Choroid plexus epithelial cell (primary cell): Measurements from ENCODE around the gene VASN.

Source experiments
- DNase-seq: peaks from one replicate; pipeline ENCODE4 v3.0.0-alpha.2; 2010; ENCODE audit warnings: low read depth
- H3K4me3 ChIP-seq: 2 replicates; pipeline ENCODE4 v1.5.1; 2011; ENCODE audit warnings: low read depth, mild to moderate bottlenecking, control low read depth, low read length, moderate library complexity
- TF ChIP-seq, protein P1 (sequence below): conservative IDR thresholded peaks from 2 replicates; pipeline ENCODE4 v1.5.1; 2011; ENCODE audit warnings: low read depth, mild to moderate bottlenecking, control low read depth, inconsistent platforms, low read length, moderate library complexity

VASN gene

DNA sequence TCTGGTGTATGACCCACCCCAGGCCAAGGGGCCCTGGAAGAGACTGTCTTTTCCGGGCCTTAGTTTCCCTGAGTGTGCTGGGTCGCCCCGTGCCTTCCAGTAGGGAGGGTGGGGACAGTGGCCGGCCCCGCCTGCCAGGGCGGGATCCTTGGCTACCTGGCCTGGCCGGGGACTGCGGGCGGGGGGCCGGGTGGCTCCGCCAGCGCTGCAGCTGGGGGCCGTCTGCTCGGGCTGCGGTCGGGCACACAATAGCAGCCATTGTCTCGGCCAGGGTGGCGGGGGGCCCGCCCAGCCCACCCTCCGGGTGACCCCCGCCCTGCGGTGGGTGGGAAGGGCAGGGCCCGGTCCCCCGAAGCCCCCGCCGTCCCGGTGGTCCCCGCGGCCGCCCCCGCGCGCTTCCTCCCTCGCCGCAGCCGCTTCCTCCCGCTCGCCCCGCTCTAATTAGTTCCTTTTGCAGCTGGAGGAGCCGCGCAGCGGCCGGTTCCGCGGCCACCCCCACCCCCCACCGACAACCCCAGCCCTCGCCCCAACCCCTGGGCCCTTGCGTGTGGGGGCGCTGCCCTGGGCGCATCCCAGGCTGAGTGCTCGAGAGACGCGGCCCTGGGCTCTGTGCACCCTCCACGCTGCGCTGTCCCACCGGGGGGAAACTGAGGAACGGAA is 44.1 kb upstream of the VASN start:
- TF ChIP-seq, protein P1, sequence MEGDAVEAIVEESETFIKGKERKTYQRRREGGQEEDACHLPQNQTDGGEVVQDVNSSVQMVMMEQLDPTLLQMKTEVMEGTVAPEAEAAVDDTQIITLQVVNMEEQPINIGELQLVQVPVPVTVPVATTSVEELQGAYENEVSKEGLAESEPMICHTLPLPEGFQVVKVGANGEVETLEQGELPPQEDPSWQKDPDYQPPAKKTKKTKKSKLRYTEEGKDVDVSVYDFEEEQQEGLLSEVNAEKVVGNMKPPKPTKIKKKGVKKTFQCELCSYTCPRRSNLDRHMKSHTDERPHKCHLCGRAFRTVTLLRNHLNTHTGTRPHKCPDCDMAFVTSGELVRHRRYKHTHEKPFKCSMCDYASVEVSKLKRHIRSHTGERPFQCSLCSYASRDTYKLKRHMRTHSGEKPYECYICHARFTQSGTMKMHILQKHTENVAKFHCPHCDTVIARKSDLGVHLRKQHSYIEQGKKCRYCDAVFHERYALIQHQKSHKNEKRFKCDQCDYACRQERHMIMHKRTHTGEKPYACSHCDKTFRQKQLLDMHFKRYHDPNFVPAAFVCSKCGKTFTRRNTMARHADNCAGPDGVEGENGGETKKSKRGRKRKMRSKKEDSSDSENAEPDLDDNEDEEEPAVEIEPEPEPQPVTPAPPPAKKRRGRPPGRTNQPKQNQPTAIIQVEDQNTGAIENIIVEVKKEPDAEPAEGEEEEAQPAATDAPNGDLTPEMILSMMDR, result no peak
- peak overlapping the region; percentile 57 for H3K4me3 ChIP-seq
- no peak for DNase-seq

GRCh38 chr16:4328046-4328781 is 43.4 kb upstream of the VASN start:
- TF ChIP-seq, protein P1, result peak; percentile 75
- peak; percentile 79 for DNase-seq

DNA sequence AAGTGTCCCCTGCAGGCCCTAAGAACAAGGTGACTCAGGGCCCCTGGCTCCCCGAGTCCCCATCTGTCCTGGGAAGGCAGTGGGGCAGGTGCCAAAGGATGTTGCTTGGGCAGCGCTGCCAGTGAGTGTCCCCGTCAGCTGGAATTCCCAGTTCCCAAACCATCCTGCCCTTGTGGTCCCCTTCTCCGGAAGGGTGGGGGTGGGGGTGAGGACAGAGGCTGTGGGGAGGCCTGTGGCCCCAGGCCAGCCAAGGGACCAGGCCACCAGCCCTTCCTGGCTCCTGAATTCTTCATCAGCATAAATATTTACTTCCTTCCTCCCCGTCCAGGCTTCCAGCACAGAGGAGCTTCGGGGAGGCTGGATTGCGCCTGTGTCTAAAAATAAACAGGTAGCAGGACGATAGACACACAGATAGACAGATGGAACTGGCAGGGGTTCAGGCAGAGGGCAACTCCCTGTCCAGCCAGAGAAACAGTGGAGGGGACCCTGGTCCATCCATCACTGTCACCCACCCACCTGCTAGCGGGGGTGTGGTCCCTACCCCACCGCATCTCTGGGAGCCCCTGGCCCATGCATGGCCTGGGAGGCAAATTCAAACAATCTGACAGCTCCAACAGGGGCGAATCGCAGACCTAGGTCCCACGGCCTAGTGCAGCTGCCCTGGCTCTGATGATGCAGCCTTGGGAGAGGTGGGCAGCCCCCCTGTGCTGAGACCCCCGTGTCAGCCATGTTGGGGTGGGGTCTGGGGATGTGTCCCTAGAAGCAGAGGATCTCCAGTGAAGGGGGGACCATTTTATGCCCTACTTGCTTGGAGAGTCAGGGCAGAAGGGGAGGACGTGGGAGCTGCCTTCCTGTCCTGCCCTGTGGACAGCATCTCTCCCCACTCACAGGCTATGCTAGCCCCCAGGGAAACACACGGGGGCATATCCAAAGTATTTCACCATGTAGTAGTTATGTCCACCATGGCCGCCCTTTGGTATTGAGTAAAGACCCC is 42.6 kb upstream of the VASN start:
- TF ChIP-seq, protein P1, result no peak
- no peak for DNase-seq
- H3K4me3 ChIP-seq, result no peak overlapping the region

More at GRCh38 chr16:4328046-4328781, 43.4 kb upstream of the VASN start:
- peak overlapping the region; percentile 57 for H3K4me3 ChIP-seq

- peak; percentile 80 for DNase-seq
- TF ChIP-seq, protein P1, result peak; percentile 98
- H3K4me3 ChIP-seq, result no peak overlapping the region
Observed at GRCh38 chr16:4330277-4330874, 41.3 kb upstream of the VASN start.

GRCh38 chr16:4332083-4332482 is 39.6 kb upstream of the VASN start:
- H3K4me3 ChIP-seq, result no peak overlapping the region
- TF ChIP-seq, protein P1, result no peak
- DNase-seq, result no peak

DNA sequence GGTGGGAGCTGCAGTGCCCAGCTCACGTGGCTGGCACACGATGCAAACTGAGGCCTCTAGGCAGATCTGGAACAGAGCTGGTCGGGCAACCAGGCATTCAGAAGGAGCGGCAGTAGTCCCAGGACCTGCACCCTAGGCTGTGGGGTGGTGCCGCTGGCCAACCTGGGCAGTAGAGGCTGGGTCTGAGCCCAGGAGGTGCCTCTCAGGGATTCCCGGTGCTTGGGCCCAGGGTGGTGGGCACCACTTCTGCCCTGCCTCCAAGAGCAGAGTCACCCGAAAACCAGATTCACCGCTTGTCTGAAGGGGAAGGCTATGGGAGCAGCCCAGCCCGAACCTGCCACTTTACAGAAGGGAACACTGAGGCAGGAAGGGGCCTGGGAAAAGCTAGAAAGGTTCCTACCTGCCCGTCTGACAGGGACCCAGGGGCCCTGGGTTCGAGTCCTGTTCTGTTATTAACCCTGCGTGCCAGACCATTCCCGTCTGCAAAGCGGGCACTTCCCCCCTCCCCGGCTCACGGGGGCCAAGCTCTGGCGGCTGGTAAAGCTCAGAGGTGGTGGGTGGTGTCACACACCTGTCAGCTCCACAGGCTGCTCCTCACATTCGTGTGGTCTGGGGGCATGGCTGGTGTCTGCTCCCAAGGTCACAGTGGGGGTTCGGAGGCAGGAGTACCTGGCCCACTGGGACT is 38.9 kb upstream of the VASN start:
- DNase-seq, result no peak
- no peak overlapping the region for H3K4me3 ChIP-seq
- TF ChIP-seq, protein P1, result no peak
